GM18505 (cell line): ENCODE data around the gene MAMDC4.

Experiments
- ATAC-seq: cut with Tn5 transposase; IDR thresholded peaks from one replicate; pipeline ENCODE4 v1.9.1; 2021; ENCODE audit not compliant: unreplicated experiment
- POLR2A ChIP-seq: IDR thresholded peaks from 4 replicates; pipeline ENCODE4 v1.6.1; 2011; ENCODE audit warnings: borderline replicate concordance; ENCODE audit not compliant: insufficient read depth, insufficient read length; ENCODE audit errors: extremely low read depth

MAMDC4 gene

DNA sequence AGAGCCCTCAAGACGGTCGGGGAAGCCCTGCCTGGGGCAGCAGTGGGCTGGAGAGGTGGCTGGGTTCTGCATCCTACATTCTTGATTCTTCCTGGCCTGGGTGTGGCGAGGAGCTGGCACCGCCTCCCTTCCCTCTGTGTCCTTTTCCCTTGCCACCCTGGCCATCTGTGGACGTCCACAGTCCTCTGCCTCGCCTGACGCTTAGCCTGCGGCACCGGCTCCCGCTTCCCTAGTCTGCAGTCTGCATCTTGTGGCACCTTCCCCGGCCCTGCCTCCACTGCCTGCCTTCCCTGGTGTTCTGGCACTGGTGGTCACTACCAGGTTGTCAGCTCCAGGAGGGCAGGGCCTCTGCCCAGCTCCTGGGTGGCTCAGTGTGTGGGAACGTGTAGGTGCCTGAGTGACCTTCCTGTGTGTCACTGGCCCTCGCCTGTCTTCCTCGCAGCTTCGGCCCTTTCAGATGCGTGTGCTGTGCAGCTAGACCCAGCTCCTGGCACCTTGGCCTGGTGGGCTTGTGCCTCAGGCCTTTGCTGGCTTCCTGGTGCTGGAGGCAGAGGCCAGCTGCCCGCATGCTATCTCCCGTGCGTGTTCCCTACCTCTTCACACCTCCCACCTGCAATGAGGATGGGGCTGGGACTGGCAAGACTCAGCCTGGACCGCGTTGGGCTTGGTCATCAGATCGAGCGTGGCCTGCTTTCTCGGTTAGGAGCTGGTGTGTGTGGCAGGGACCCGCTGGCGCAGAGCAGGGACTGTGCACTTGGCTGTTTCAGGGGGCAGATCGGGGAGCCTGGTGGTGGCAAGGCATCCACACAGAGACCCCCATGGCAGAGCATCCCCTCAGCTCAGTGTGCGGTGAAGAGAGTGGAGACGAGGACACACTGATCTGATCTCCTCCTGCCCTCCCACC, 55.1 kb downstream of the MAMDC4 start:
- no peak for ATAC-seq
- no peak for TF ChIP-seq POLR2A
